Progenitor cell of endocrine pancreas (in vitro differentiated cells): ENCODE data around the gene GGCX. TPM values are rescaled to one million over a fixed set of nuclear protein-coding genes. Genes with fewer than 3 reads are reported as not detected.
"Not testable (repeated sequence)": the region's sequence is repeated elsewhere in the genome, so short reads cannot be mapped to it uniquely, and the experiment has no call there.

Source experiments
- DNase-seq: peaks from one replicate; pipeline ENCODE4 v3.0.0; 2021; ENCODE audit warnings: low spot score; ENCODE audit not compliant: unreplicated experiment
- H3K27ac Mint-ChIP-seq: 2 replicates; pipeline ENCODE4 v1.8.0; 2021; ENCODE audit warnings: mild to moderate bottlenecking, moderate library complexity, mixed read lengths
- H3K27me3 Mint-ChIP-seq: 2 replicates; pipeline ENCODE4 v1.8.0; 2021; ENCODE audit warnings: mixed read lengths
- H3K36me3 Mint-ChIP-seq: 2 replicates; pipeline ENCODE4 v1.8.0; 2022; ENCODE audit warnings: mixed read lengths; ENCODE audit not compliant: insufficient read depth
- H3K4me1 Mint-ChIP-seq: 2 replicates; pipeline ENCODE4 v1.8.0; 2021; ENCODE audit warnings: low read depth, mixed read lengths
- H3K4me3 Mint-ChIP-seq: 2 replicates; pipeline ENCODE4 v1.8.0; 2021; ENCODE audit warnings: low read depth, mild to moderate bottlenecking, moderate library complexity, mixed read lengths
- H3K9me3 Mint-ChIP-seq: 2 replicates; pipeline ENCODE4 v1.8.0; 2021; ENCODE audit warnings: low read depth, mixed read lengths
- total RNA-seq: library from RNA; stranded (reverse); gene quantifications from 2 replicates; pipeline ENCODE4 v1.2.1, GENCODE V29; 2021
- TF ChIP-seq, protein P1 (sequence below): fragments of 200-600 bp; sonication (generic); IDR thresholded peaks from one replicate; pipeline ENCODE4 v1.5.0; 2021; ENCODE audit warnings: antibody characterized with exemption, mild to moderate bottlenecking; ENCODE audit not compliant: unreplicated experiment

GGCX gene
- total RNA-seq, 1 donor from 2014 or later: 69.2 TPM

GRCh38 chr2:85596026-85596333 lies 34.7 kb upstream of the GGCX start:
- DNase-seq: no peak
- Mint-ChIP-seq H3K27ac (peak overlapping the region; percentile 97), H3K4me1 (peaks cover 14% of the 10 kb centered on the region), H3K9me3 (no peaks in the 10 kb centered on the region), H3K27me3 (no peaks in the 10 kb centered on the region), H3K4me3 (peak overlapping the region; percentile 98), H3K36me3 (no peaks in the 10 kb centered on the region)
- TF ChIP-seq, protein P1, sequence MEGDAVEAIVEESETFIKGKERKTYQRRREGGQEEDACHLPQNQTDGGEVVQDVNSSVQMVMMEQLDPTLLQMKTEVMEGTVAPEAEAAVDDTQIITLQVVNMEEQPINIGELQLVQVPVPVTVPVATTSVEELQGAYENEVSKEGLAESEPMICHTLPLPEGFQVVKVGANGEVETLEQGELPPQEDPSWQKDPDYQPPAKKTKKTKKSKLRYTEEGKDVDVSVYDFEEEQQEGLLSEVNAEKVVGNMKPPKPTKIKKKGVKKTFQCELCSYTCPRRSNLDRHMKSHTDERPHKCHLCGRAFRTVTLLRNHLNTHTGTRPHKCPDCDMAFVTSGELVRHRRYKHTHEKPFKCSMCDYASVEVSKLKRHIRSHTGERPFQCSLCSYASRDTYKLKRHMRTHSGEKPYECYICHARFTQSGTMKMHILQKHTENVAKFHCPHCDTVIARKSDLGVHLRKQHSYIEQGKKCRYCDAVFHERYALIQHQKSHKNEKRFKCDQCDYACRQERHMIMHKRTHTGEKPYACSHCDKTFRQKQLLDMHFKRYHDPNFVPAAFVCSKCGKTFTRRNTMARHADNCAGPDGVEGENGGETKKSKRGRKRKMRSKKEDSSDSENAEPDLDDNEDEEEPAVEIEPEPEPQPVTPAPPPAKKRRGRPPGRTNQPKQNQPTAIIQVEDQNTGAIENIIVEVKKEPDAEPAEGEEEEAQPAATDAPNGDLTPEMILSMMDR: no peak

- Mint-ChIP-seq H3K27ac (peak within 1 kb of the TSS; percentile 97), H3K4me3 (peak within 1 kb of the TSS; percentile 98), H3K4me1 (peaks cover 18% of the 10 kb centered on the region), H3K9me3 (no peaks in the 10 kb centered on the region), H3K27me3 (no peaks in the 10 kb centered on the region), H3K36me3 (no peaks in the 10 kb centered on the region)
- DNase-seq: peak; percentile 77
- TF ChIP-seq, protein P1: no peak
Measured at GRCh38 chr2:85595301-85596025, 34.2 kb upstream of the GGCX start, which contains the start of gene RNF181. TSS of gene RNF181 (plus strand) at chr2:85595745. CDS start at chr2:85595764, 19 bp downstream.

GRCh38 chr2:85594715-85595300 lies 33.5 kb upstream of the GGCX start:
- TF ChIP-seq, protein P1: no peak
- DNase-seq: no peak
- H3K4me3 Mint-ChIP-seq: peak overlapping the region; percentile 98
- no peaks in the 10 kb centered on the region for H3K36me3 Mint-ChIP-seq
- H3K27me3 Mint-ChIP-seq: no peaks in the 10 kb centered on the region
- H3K27ac Mint-ChIP-seq: peak overlapping the region; percentile 97
- H3K4me1 Mint-ChIP-seq: peaks cover 25% of the 10 kb centered on the region
- H3K9me3 Mint-ChIP-seq: no peaks in the 10 kb centered on the region

DNA sequence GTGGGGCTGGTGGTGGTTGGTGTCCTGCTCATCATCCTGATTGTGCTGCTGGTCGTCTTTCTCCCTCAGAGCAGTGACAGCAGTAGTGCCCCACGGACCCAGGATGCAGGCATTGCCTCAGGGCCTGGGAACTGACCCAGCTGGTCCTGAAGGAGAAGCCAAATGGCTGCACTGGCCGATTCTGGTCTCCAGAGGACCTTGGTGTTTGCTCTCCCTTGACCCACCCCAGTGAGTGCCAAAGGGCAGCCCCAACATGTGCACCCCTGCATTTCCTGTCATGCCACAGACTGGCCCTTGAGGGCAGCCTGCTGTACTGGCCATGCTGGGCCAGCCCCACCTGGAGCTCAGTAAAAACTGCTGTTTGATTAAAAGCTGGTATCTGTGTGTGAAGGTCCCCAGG lies 31.7 kb upstream of the GGCX start:
- Mint-ChIP-seq H3K9me3 (no peaks in the 10 kb centered on the region), H3K4me3 (no peak overlapping the region), H3K36me3 (no peaks in the 10 kb centered on the region), H3K27ac (no peak overlapping the region), H3K27me3 (no peaks in the 10 kb centered on the region), H3K4me1 (peaks cover 26% of the 10 kb centered on the region)
- no peak for DNase-seq
- TF ChIP-seq, protein P1: no peak

GRCh38 chr2:85592299-85592698 lies 31.0 kb upstream of the GGCX start:
- H3K4me1 Mint-ChIP-seq: peaks cover 30% of the 10 kb centered on the region
- not testable (repeated sequence) for H3K27ac Mint-ChIP-seq, DNase-seq, H3K9me3 Mint-ChIP-seq, H3K36me3 Mint-ChIP-seq, H3K27me3 Mint-ChIP-seq, H3K4me3 Mint-ChIP-seq

DNA sequence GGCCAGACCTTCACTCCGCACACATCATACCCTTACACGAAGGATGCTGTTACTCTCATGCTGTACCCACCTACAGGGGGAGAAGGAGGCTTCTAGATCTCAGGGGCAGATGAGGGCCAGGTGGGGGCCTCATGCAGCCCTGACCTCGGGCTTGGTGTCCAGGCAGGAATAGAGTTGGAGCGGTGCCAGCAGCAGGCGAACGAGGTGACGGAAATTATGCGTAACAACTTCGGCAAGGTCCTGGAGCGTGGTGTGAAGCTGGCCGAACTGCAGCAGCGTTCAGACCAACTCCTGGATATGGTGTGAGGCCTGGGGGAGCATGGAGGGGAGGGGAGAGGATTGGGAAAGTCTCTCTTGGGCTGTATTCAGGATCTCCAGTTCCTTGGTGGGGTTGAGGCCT lies 30.3 kb upstream of the GGCX start:
- peaks cover 30% of the 10 kb centered on the region for H3K4me1 Mint-ChIP-seq
- H3K4me3 Mint-ChIP-seq: no peak overlapping the region
- H3K9me3 Mint-ChIP-seq: no peaks in the 10 kb centered on the region
- no peak overlapping the region for H3K27ac Mint-ChIP-seq
- no peaks in the 10 kb centered on the region for H3K27me3 Mint-ChIP-seq
- no peak for DNase-seq
- H3K36me3 Mint-ChIP-seq: no peaks in the 10 kb centered on the region
- TF ChIP-seq, protein P1: no peak
